GM23338 (cell line): Measurements from ENCODE around the gene CREB1. TPM values are rescaled to one million over a fixed set of nuclear protein-coding genes. Genes with fewer than 3 reads are reported as not detected.

Experiments
- ATAC-seq: fragments of 200-7000 bp; cut with Tn5 transposase; 3 replicates; pipeline ENCODE4 v1.9.1; 2020
- DNase-seq: peaks from one replicate; pipeline ENCODE4 v3.0.0-alpha.2; 2015; ENCODE audit warnings: low spot score
- H2AFZ ChIP-seq: fragments of 200-600 bp; sonication (generic); 2 replicates; pipeline ENCODE4 v1.8.0; 2016; ENCODE audit warnings: antibody characterized with exemption, mild to moderate bottlenecking, moderate library complexity
- H3F3A ChIP-seq: fragments of 200-600 bp; sonication (generic); replicated peaks from 2 replicates; pipeline ENCODE4 v1.8.0; 2017; ENCODE audit warnings: antibody characterized with exemption, mixed run types, low read depth
- H3K27ac ChIP-seq: fragments of 200-600 bp; sonication (generic); 2 replicates; pipeline ENCODE4 v1.6.1; 2016; ENCODE audit warnings: low read depth
- H3K27me3 ChIP-seq: fragments of 200-600 bp; sonication (generic); 2 replicates; pipeline ENCODE4 v1.8.0; 2016; ENCODE audit warnings: mild to moderate bottlenecking, mixed run types, moderate library complexity; ENCODE audit not compliant: insufficient read depth
- H3K36me3 ChIP-seq: fragments of 200-600 bp; sonication (generic); 2 replicates; pipeline ENCODE4 v1.8.0; 2016; ENCODE audit warnings: mild to moderate bottlenecking; ENCODE audit not compliant: insufficient read depth
- H3K4me1 ChIP-seq: fragments of 200-600 bp; sonication (generic); 2 replicates; pipeline ENCODE4 v1.8.0; 2016; ENCODE audit warnings: mild to moderate bottlenecking, moderate library complexity; ENCODE audit not compliant: insufficient read depth
- H3K4me2 ChIP-seq: fragments of 200-600 bp; sonication (generic); 2 replicates; pipeline ENCODE4 v1.7.1; 2017; ENCODE audit warnings: mixed run types
- H3K4me3 ChIP-seq: fragments of 200-600 bp; sonication (generic); 2 replicates; pipeline ENCODE4 v1.6.1; 2016; ENCODE audit warnings: mixed run types
- H3K79me2 ChIP-seq: fragments of 200-600 bp; sonication (generic); replicated peaks from 2 replicates; pipeline ENCODE4 v1.8.0; 2017; ENCODE audit warnings: mild to moderate bottlenecking; ENCODE audit not compliant: insufficient read depth
- H3K9me2 ChIP-seq: fragments of 200-600 bp; sonication (generic); 2 replicates; pipeline ENCODE4 v1.8.0; 2017; ENCODE audit not compliant: insufficient read depth
- H4K20me1 ChIP-seq: fragments of 200-600 bp; sonication (generic); replicated peaks from 2 replicates; pipeline ENCODE4 v1.8.0; 2017; ENCODE audit warnings: mild to moderate bottlenecking; ENCODE audit not compliant: insufficient read depth
- H3K27ac Mint-ChIP-seq: 2 replicates; pipeline ENCODE4 v1.8.0; 2020; ENCODE audit warnings: inconsistent platforms, mild to moderate bottlenecking, moderate library complexity, mixed read lengths
- H3K27me3 Mint-ChIP-seq: 3 replicates; pipeline ENCODE4 v1.8.0; 2022; ENCODE audit warnings: low read depth, mild to moderate bottlenecking, moderate library complexity, mixed read lengths, inconsistent platforms; ENCODE audit not compliant: insufficient read depth, poor library complexity
- H3K36me3 Mint-ChIP-seq: 3 replicates; pipeline ENCODE4 v1.8.0; 2021; ENCODE audit warnings: low read depth, mild to moderate bottlenecking, inconsistent platforms, moderate library complexity, mixed read lengths
- H3K4me1 Mint-ChIP-seq: 3 replicates; pipeline ENCODE4 v1.8.0; 2020; ENCODE audit warnings: mild to moderate bottlenecking, inconsistent platforms, mixed read lengths
- H3K4me3 Mint-ChIP-seq: 3 replicates; pipeline ENCODE4 v1.8.0; 2021; ENCODE audit warnings: moderate library complexity, mild to moderate bottlenecking, inconsistent platforms, mixed read lengths
- H3K9me3 Mint-ChIP-seq: 3 replicates; pipeline ENCODE4 v1.8.0; 2020; ENCODE audit warnings: moderate library complexity, mild to moderate bottlenecking, inconsistent platforms, mixed read lengths
- CREB1 ChIP-seq: fragments of 250-450 bp; sonication (Bioruptor Pico); IDR thresholded peaks from 2 replicates; pipeline ENCODE4 v1.5.0; 2020; ENCODE audit warnings: low read depth, mild to moderate bottlenecking, moderate library complexity
- EZH2 ChIP-seq: fragments of 200-600 bp; sonication (generic); IDR thresholded peaks from one replicate; pipeline ENCODE4 v1.8.0; 2017; ENCODE audit warnings: antibody characterized with exemption, mild to moderate bottlenecking, low read depth; ENCODE audit not compliant: unreplicated experiment
- EZH2phosphoT487 ChIP-seq: fragments of 200-600 bp; sonication (generic); IDR thresholded peaks from one replicate; pipeline ENCODE4 v1.8.1; 2018; ENCODE audit warnings: antibody characterized with exemption; ENCODE audit not compliant: unreplicated experiment
- JUNB ChIP-seq: IDR thresholded peaks from one replicate; pipeline ENCODE4 v1.6.1; 2016; ENCODE audit warnings: antibody characterized with exemption; ENCODE audit not compliant: unreplicated experiment
- NANOG ChIP-seq: IDR thresholded peaks from 2 replicates; pipeline ENCODE4 v1.6.1; 2016; ENCODE audit warnings: antibody characterized with exemption, borderline replicate concordance
- POLR2AphosphoS5 ChIP-seq: IDR thresholded peaks from 2 replicates; pipeline ENCODE4 v1.6.1; 2016; ENCODE audit warnings: antibody characterized with exemption, low read depth
- STAT1 ChIP-seq: IDR thresholded peaks from one replicate; pipeline ENCODE4 v1.6.1; 2016; ENCODE audit warnings: antibody characterized with exemption; ENCODE audit not compliant: unreplicated experiment
- ZNF114 ChIP-seq: fragments of 250-450 bp; sonication (Bioruptor Pico); IDR thresholded peaks from 2 replicates; pipeline ENCODE4 v1.5.0; 2020; ENCODE audit warnings: mild to moderate bottlenecking, moderate library complexity
- ZNF331 ChIP-seq: fragments of 250-450 bp; sonication (Bioruptor Pico); IDR thresholded peaks from 2 replicates; pipeline ENCODE4 v1.5.0; 2020; ENCODE audit warnings: low read depth, mild to moderate bottlenecking, moderate library complexity
- ZNF462 ChIP-seq: fragments of 250-450 bp; sonication (Bioruptor Pico); IDR thresholded peaks from 2 replicates; pipeline ENCODE4 v1.5.0; 2020; ENCODE audit warnings: mild to moderate bottlenecking, moderate library complexity
- polyA plus RNA-seq: library from polyadenylated mRNA; unstranded; fragments of >200 nt; fragmentation: Nextera tagmentation; extraction: Ambion mirVana; gene quantifications from 2 replicates; pipeline ENCODE4 v1.2.1, GENCODE V29; 2016
- total RNA-seq: library from RNA; depleted of rRNA; stranded (reverse); fragments of >200 nt; shearing (Covaris generic); gene quantifications from 2 replicates; pipeline ENCODE4 v1.2.3, GENCODE V29; 2014
- TF ChIP-seq, protein P1 (sequence below): IDR thresholded peaks from 2 replicates; pipeline ENCODE4 v1.6.1; 2016; ENCODE audit warnings: antibody characterized with exemption
- TF ChIP-seq, protein P2 (sequence below): IDR thresholded peaks from one replicate; pipeline ENCODE4 v1.6.1; 2018; ENCODE audit warnings: antibody characterized with exemption; ENCODE audit not compliant: unreplicated experiment
- TF ChIP-seq, protein P3 (sequence below), 2 experiments: fragments of 200-600 bp in 1 of 2; sonication (generic) in 1 of 2; conservative IDR thresholded peaks; 2 replicates each; pipeline versions ENCODE4 v1.5.1 to v1.6.1; 2016 to 2017; ENCODE audit warnings: antibody characterized with exemption in 2 of 2, low read depth in 2 of 2, mild to moderate bottlenecking in 2 of 2, moderate library complexity in 1 of 2

CREB1 gene
- total and polyA plus RNA-seq, 2 experiments from 2014 or later: 40.3 to 104 TPM

GRCh38 chr2:207616185-207616584 lies 86.4 kb downstream of the CREB1 start:
- TF ChIP-seq, protein P1, sequence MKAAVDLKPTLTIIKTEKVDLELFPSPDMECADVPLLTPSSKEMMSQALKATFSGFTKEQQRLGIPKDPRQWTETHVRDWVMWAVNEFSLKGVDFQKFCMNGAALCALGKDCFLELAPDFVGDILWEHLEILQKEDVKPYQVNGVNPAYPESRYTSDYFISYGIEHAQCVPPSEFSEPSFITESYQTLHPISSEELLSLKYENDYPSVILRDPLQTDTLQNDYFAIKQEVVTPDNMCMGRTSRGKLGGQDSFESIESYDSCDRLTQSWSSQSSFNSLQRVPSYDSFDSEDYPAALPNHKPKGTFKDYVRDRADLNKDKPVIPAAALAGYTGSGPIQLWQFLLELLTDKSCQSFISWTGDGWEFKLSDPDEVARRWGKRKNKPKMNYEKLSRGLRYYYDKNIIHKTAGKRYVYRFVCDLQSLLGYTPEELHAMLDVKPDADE: no peak
- no peak for TF ChIP-seq EZH2phosphoT487
- no peak for TF ChIP-seq ZNF114 (CRISPR knock-in tag)
- TF ChIP-seq POLR2AphosphoS5: no peak
- no peak for TF ChIP-seq ZNF331 (CRISPR knock-in tag)
- TF ChIP-seq, protein P2, sequence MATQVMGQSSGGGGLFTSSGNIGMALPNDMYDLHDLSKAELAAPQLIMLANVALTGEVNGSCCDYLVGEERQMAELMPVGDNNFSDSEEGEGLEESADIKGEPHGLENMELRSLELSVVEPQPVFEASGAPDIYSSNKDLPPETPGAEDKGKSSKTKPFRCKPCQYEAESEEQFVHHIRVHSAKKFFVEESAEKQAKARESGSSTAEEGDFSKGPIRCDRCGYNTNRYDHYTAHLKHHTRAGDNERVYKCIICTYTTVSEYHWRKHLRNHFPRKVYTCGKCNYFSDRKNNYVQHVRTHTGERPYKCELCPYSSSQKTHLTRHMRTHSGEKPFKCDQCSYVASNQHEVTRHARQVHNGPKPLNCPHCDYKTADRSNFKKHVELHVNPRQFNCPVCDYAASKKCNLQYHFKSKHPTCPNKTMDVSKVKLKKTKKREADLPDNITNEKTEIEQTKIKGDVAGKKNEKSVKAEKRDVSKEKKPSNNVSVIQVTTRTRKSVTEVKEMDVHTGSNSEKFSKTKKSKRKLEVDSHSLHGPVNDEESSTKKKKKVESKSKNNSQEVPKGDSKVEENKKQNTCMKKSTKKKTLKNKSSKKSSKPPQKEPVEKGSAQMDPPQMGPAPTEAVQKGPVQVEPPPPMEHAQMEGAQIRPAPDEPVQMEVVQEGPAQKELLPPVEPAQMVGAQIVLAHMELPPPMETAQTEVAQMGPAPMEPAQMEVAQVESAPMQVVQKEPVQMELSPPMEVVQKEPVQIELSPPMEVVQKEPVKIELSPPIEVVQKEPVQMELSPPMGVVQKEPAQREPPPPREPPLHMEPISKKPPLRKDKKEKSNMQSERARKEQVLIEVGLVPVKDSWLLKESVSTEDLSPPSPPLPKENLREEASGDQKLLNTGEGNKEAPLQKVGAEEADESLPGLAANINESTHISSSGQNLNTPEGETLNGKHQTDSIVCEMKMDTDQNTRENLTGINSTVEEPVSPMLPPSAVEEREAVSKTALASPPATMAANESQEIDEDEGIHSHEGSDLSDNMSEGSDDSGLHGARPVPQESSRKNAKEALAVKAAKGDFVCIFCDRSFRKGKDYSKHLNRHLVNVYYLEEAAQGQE: no peak
- TF ChIP-seq, protein P3, sequence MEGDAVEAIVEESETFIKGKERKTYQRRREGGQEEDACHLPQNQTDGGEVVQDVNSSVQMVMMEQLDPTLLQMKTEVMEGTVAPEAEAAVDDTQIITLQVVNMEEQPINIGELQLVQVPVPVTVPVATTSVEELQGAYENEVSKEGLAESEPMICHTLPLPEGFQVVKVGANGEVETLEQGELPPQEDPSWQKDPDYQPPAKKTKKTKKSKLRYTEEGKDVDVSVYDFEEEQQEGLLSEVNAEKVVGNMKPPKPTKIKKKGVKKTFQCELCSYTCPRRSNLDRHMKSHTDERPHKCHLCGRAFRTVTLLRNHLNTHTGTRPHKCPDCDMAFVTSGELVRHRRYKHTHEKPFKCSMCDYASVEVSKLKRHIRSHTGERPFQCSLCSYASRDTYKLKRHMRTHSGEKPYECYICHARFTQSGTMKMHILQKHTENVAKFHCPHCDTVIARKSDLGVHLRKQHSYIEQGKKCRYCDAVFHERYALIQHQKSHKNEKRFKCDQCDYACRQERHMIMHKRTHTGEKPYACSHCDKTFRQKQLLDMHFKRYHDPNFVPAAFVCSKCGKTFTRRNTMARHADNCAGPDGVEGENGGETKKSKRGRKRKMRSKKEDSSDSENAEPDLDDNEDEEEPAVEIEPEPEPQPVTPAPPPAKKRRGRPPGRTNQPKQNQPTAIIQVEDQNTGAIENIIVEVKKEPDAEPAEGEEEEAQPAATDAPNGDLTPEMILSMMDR (conservative IDR thresholded peaks at IDR 0.05; ENCODE audit: low read depth in 2 of 2): no peak
- TF ChIP-seq STAT1: no peak
- TF ChIP-seq JUNB: no peak
- TF ChIP-seq CREB1: no peak
- TF ChIP-seq NANOG: no peak
- no peak for TF ChIP-seq ZNF462 (CRISPR knock-in tag)
- TF ChIP-seq EZH2: no peak
- Mint-ChIP-seq H3K36me3 (peaks cover 76% of the 10 kb centered on the region), H3K4me1 (peaks cover 4% of the 10 kb centered on the region; the same call in 2 of the 3 replicates), H3K27me3 (peaks cover 4% of the 10 kb centered on the region), H3K4me3 (no peak overlapping the region), H3K9me3 (no peaks in the 10 kb centered on the region), H3K27ac (no peak overlapping the region)
- 0 out of 2 replicates have a peak, but pooled peaks cover 4% of the 10 kb centered on the region for H3F3A ChIP-seq
- 0 out of 2 replicates have a peak overlapping the region, but pooled peaks have one; percentile 32 for H3K27ac ChIP-seq
- no peak overlapping the region for H3K4me2 ChIP-seq
- H3K4me1 ChIP-seq: no peaks in the 10 kb centered on the region
- no peak overlapping the region for H2AFZ ChIP-seq
- ATAC-seq (no peak), DNase-seq (no peak)
- H3K36me3 ChIP-seq: peaks cover 50% of the 10 kb centered on the region
- peaks cover 17% of the 10 kb centered on the region for H3K79me2 ChIP-seq
- no peaks in the 10 kb centered on the region for H3K9me2 ChIP-seq
- no peak overlapping the region for H3K4me3 ChIP-seq
- no peaks in the 10 kb centered on the region for H3K27me3 ChIP-seq
- peaks cover 21% of the 10 kb centered on the region for H4K20me1 ChIP-seq
